Esophagus muscularis mucosa (tissue), 4 donors: Measurements from ENCODE around the gene ARL10.

Experiments
- CTCF ChIP-seq, 3 experiments: fragments of 200-600 bp in 2 of 3; fragments of 450-650 bp in 1 of 3; sonication (generic) in 2 of 3; IDR thresholded peaks; one replicate each; pipeline ENCODE4 v1.5.1; 2017 to 2019; ENCODE audit warnings: antibody characterized with exemption in 3 of 3, mild to moderate bottlenecking in 2 of 3, moderate library complexity in 1 of 3
- EP300 ChIP-seq: sonication (generic); formaldehyde crosslinking; IDR thresholded peaks from one replicate; pipeline ENCODE4 v1.6.1; 2017; ENCODE audit warnings: antibody characterized with exemption
- POLR2A ChIP-seq: fragments of 450-650 bp; IDR thresholded peaks from one replicate; pipeline ENCODE4 v1.6.1; 2017; ENCODE audit warnings: antibody characterized with exemption, moderate library complexity, mild to moderate bottlenecking, low read depth
- POLR2AphosphoS5 ChIP-seq, 2 donors: sonication (generic); formaldehyde crosslinking; IDR thresholded peaks; one replicate each; pipeline ENCODE4 v1.6.1; 2017; ENCODE audit warnings: antibody characterized with exemption in 2 of 2

- TF ChIP-seq CTCF (IDR thresholded peaks at IDR 0.05), result no peak
- TF ChIP-seq POLR2AphosphoS5 (IDR thresholded peaks at IDR 0.05), result no peak
- no peak for TF ChIP-seq POLR2A
- TF ChIP-seq EP300, result no peak
Observed at GRCh38 chr5:176355400-176356178, 9.7 kb upstream of the ARL10 start.
